IMR-90 (cell line): Measurements from ENCODE around the gene CFAP299. TPM values are rescaled to one million over a fixed set of nuclear protein-coding genes. Genes with fewer than 3 reads are reported as not detected.

Source experiments
- ATAC-seq: fragments of 200-7000 bp; cut with Tn5 transposase; 2 replicates; pipeline ENCODE4 v1.9.1; 2020; ENCODE audit warnings: low read depth, mild to moderate bottlenecking, moderate library complexity
- BruUV-seq: library from RNA; stranded (reverse); fragments of 400-500 nt; replicated peaks from 2 replicates; lab custom pipeline; 2021; lab: Mats Ljungman, UMichigan
- CTCF ChIA-PET: fragments of 300-600 bp; formaldehyde crosslinking; extraction: SDS; loops from one replicate; lab custom pipeline; 2021; ENCODE audit warnings: antibody characterized with exemption; lab: Yijun Ruan, JAX
- POLR2A ChIA-PET: fragments of 300-600 bp; sonication (Branson Sonifier 250); formaldehyde crosslinking; loops from one replicate; lab custom pipeline; 2022; ENCODE audit warnings: antibody characterized with exemption; ENCODE audit not compliant: unreplicated experiment; lab: Charles Lee
- DNase-seq: peaks from one replicate; pipeline ENCODE4 v3.0.0; 2013
- H2AFZ ChIP-seq: replicated peaks from 2 replicates; pipeline ENCODE3; 2013; ENCODE audit warnings: low read length, mild to moderate bottlenecking; ENCODE audit not compliant: poor library complexity
- H2AK5ac ChIP-seq: 2 replicates; pipeline ENCODE4 v1.6.1; 2013; ENCODE audit warnings: low read depth, low read length, inconsistent platforms
- H2AK9ac ChIP-seq: replicated peaks from 2 replicates; pipeline ENCODE3; 2013; ENCODE audit warnings: mild to moderate bottlenecking, low read depth, low read length, moderate library complexity; ENCODE audit not compliant: poor library complexity
- H2BK120ac ChIP-seq: 2 replicates; pipeline ENCODE4 v1.6.1; 2013; ENCODE audit warnings: low read depth, low read length, inconsistent platforms
- H2BK15ac ChIP-seq: 3 replicates; pipeline ENCODE4 v1.6.1; 2013; ENCODE audit warnings: low read depth, low read length, inconsistent platforms
- H2BK20ac ChIP-seq: 2 replicates; pipeline ENCODE4 v1.6.1; 2013; ENCODE audit warnings: low read depth, mild to moderate bottlenecking, inconsistent platforms, low read length, moderate library complexity
- H2BK5ac ChIP-seq: 2 replicates; pipeline ENCODE4 v1.6.1; 2013; ENCODE audit warnings: mild to moderate bottlenecking, low read depth, low read length, inconsistent platforms; ENCODE audit not compliant: poor library complexity, severe bottlenecking
- H3K14ac ChIP-seq: replicated peaks from 2 replicates; pipeline ENCODE4 v1.6.1; 2013; ENCODE audit warnings: low read depth, low read length, inconsistent platforms
- H3K18ac ChIP-seq: 2 replicates; pipeline ENCODE4 v1.6.1; 2013; ENCODE audit warnings: low read depth, low read length, control low read depth
- H3K23ac ChIP-seq: 2 replicates; pipeline ENCODE4 v1.6.1; 2013; ENCODE audit warnings: low read depth, low read length, inconsistent platforms
- H3K27ac ChIP-seq: 2 replicates; pipeline ENCODE4 v1.5.1; 2013; ENCODE audit warnings: mild to moderate bottlenecking, control low read depth, low read length; ENCODE audit not compliant: insufficient read depth
- H3K27me3 ChIP-seq: 2 replicates; pipeline ENCODE4 v1.6.1; 2013; ENCODE audit warnings: low read length; ENCODE audit not compliant: control insufficient read depth, insufficient read depth
- H3K36me3 ChIP-seq: 2 replicates; pipeline ENCODE4 v1.6.1; 2013; ENCODE audit warnings: low read length, mixed read lengths; ENCODE audit not compliant: control insufficient read depth, insufficient read depth
- H3K4ac ChIP-seq: 2 replicates; pipeline ENCODE4 v1.6.1; 2013; ENCODE audit warnings: low read depth, low read length, inconsistent platforms
- H3K4me1 ChIP-seq: 2 replicates; pipeline ENCODE4 v1.6.1; 2013; ENCODE audit warnings: low read length, mixed read lengths; ENCODE audit not compliant: control insufficient read depth, insufficient read depth
- H3K4me2 ChIP-seq: 2 replicates; pipeline ENCODE4 v1.6.1; 2013; ENCODE audit warnings: low read depth, mild to moderate bottlenecking, control low read depth, low read length, moderate library complexity
- H3K4me3 ChIP-seq: 2 replicates; pipeline ENCODE4 v1.5.1; 2013; ENCODE audit warnings: low read depth, mild to moderate bottlenecking, control low read depth, low read length, moderate library complexity; ENCODE audit not compliant: insufficient read depth
- H3K56ac ChIP-seq: 2 replicates; pipeline ENCODE4 v1.6.1; 2013; ENCODE audit warnings: low read length, inconsistent platforms; ENCODE audit not compliant: insufficient read depth; ENCODE audit errors: extremely low read depth
- H3K79me1 ChIP-seq, 2 experiments: 2 replicates each; pipeline ENCODE4 v1.6.1; 2013; ENCODE audit warnings: low read length in 2 of 2, inconsistent platforms in 1 of 2, low read depth in 1 of 2
- H3K9ac ChIP-seq: 2 replicates; pipeline ENCODE4 v1.6.1; 2013; ENCODE audit warnings: low read depth, low read length, control low read depth
- H3K9me1 ChIP-seq: 2 replicates; pipeline ENCODE4 v1.6.1; 2013; ENCODE audit warnings: low read length, inconsistent platforms; ENCODE audit not compliant: insufficient read depth
- H3K9me3 ChIP-seq: 2 replicates; pipeline ENCODE4 v1.6.1; 2013; ENCODE audit warnings: low read length; ENCODE audit not compliant: control insufficient read depth, insufficient read depth
- H4K20me1 ChIP-seq: 2 replicates; pipeline ENCODE4 v1.6.1; 2013; ENCODE audit warnings: low read length, inconsistent platforms; ENCODE audit not compliant: insufficient read depth
- H4K5ac ChIP-seq: 2 replicates; pipeline ENCODE4 v1.6.1; 2013; ENCODE audit warnings: mild to moderate bottlenecking, low read depth, low read length, control low read depth
- H4K8ac ChIP-seq, 2 experiments: 2 replicates each; pipeline ENCODE4 v1.6.1; 2013; ENCODE audit warnings: low read depth in 2 of 2, low read length in 2 of 2, control low read depth in 1 of 2, inconsistent platforms in 1 of 2
- H4K91ac ChIP-seq: 2 replicates; pipeline ENCODE4 v1.6.1; 2013; ENCODE audit warnings: low read depth, low read length, inconsistent platforms; ENCODE audit not compliant: insufficient read depth
- USF2 ChIP-seq: fragments of 150-350 bp; IDR thresholded peaks from 2 replicates; pipeline ENCODE4 v1.6.1; 2017; ENCODE audit warnings: mild to moderate bottlenecking, antibody characterized with exemption, low read length, low read depth
- dilution Hi-C: fragments of 300-500 bp; cut with HindIII; formaldehyde crosslinking; loops from one replicate; pipeline ENCODE4 v1.14.3; 2018; ENCODE audit warnings: low sequenced_read_pairs; ENCODE audit not compliant: unreplicated experiment
- in situ Hi-C: fragments of 300-500 bp; cut with MboI; formaldehyde crosslinking; loops from 3 replicates; pipeline ENCODE4 v1.14.3; 2019; ENCODE audit warnings: low sequenced_read_pairs, inconsistent platforms, mixed read lengths
- intact Hi-C: fragments of 100-400 bp; cut with micrococcal nuclease; formaldehyde crosslinking; loops from 2 replicates; pipeline ENCODE4 v1.10.0; 2022
- polyA plus RNA-seq, 3 experiments: library from polyadenylated mRNA; depleted of rRNA; stranded (reverse); fragments of >200 nt; gene quantifications; 2 replicates each; pipeline ENCODE4 v1.2.3, GENCODE V29; 2012; ENCODE audit warnings: low replicate concordance in 1 of 3
- total RNA-seq: library from RNA; depleted of rRNA; stranded (reverse); fragments of >200 nt; gene quantifications from 2 replicates; pipeline ENCODE4 v1.2.3, GENCODE V29; 2012

Gene CFAP299
- total and polyA plus RNA-seq, 2 of the 4 experiments (the other 2 are of a cell fraction) = 1.0 to 1.1 TPM

- DNase-seq (no peak), ATAC-seq (no peak)
- no peaks in the 10 kb centered on the region for H3K79me1 ChIP-seq
- no peaks in the 10 kb centered on the region for H3K27me3 ChIP-seq
- ChIA-PET CTCF (no interaction called here), POLR2A (no interaction called here)
- no peaks in the 10 kb centered on the region for H3K36me3 ChIP-seq
- intact Hi-C loops (no loop called here), dilution Hi-C loops (no loop called here), in situ Hi-C loops (no loop called here)
- H3K27ac ChIP-seq = no peak overlapping the region
- H2AK9ac ChIP-seq = peak overlapping the region; percentile 21
- H2AK5ac ChIP-seq = no peak overlapping the region
- no peak overlapping the region for H2BK120ac ChIP-seq
- no peak for TF ChIP-seq USF2
- no peak overlapping the region for H3K4me2 ChIP-seq
- no peaks in the 10 kb centered on the region for H3K9me1 ChIP-seq
- no peak overlapping the region for H2BK5ac ChIP-seq
- H3K18ac ChIP-seq = no peak overlapping the region
- H4K20me1 ChIP-seq = no peaks in the 10 kb centered on the region
- no peak overlapping the region for H2BK20ac ChIP-seq
- no peaks in the 10 kb centered on the region for H3K4me1 ChIP-seq
- no peak overlapping the region for H3K4me3 ChIP-seq
- H3K9ac ChIP-seq = no peak overlapping the region
- BruUV-seq = no TSS peak
- H3K14ac ChIP-seq = no peak overlapping the region
- H2AFZ ChIP-seq = no peak overlapping the region
- H3K23ac ChIP-seq = no peak overlapping the region
- no peak overlapping the region for H3K4ac ChIP-seq
- no peak overlapping the region for H2BK15ac ChIP-seq
- H3K56ac ChIP-seq = no peak overlapping the region
- no peak overlapping the region for H4K91ac ChIP-seq
- no peaks in the 10 kb centered on the region for H3K9me3 ChIP-seq
- H4K8ac ChIP-seq = no peak overlapping the region
- H4K5ac ChIP-seq = no peak overlapping the region
Observed at GRCh38 chr4:80751200-80751599, 415.7 kb downstream of the CFAP299 start.
